ENCODE data around the gene SAMD3. TPM values are rescaled to one million over a fixed set of nuclear protein-coding genes. Genes with fewer than 3 reads are reported as not detected.

Gene SAMD3
- total RNA-seq, 2 donors from 2014 or later, result 1.4 to 1.5 TPM

DNA sequence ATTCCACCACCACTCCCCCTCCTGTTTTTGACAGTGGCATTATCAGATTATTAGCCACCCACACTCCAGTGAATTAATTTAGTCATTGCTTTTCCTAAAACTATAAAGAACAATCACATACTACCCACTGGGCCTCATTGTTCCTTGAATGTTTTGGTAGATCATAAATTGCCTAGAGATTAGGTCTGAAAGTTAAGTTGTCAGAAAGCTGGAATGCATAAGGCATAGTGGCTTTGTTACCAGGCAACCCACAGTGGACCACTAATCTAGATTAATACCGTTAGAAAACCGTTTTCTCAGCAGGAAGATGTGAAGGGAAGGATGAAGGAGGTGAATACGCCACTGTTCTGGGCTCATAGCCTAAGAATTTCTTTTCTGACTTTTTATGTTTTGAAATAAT, 75.6 kb downstream of the SAMD3 start:
- ATAC-seq (replicated peaks), result no peak
- Mint-ChIP-seq H3K27me3 (no peaks in the 10 kb centered on the region), H3K4me1 (no peaks in the 10 kb centered on the region), H3K36me3 (ENCODE audit: low read depth) (peaks cover 24% of the 10 kb centered on the region), H3K4me3 (no peak overlapping the region), H3K9me3 (no peaks in the 10 kb centered on the region), H3K27ac (no peak overlapping the region)

DNA sequence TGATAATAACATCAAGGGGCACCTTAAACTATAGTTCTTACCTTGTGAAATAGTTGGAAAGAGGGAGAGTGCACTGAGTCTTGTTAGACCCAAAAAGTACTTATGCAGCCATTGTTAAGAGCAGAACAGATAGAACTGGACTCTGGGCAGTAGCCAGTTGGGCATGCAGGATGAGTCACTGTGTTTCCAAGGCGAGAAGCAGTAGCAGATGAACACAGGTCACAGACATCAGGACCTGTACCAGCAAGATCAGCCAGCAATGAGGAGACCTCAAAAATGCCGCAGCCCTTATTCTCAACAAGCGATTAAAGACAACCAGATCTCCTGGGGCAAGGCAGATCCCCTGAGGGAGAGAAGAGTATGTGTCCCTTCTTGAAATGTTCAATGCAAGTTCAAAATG, 79.0 kb downstream of the SAMD3 start:
- no peak for ATAC-seq (replicated peaks)
- Mint-ChIP-seq H3K9me3 (no peaks in the 10 kb centered on the region), H3K27ac (no peak overlapping the region), H3K27me3 (no peaks in the 10 kb centered on the region), H3K36me3 (ENCODE audit: low read depth) (peaks cover 50% of the 10 kb centered on the region), H3K4me1 (peaks cover 9% of the 10 kb centered on the region), H3K4me3 (no peak overlapping the region)

DNA sequence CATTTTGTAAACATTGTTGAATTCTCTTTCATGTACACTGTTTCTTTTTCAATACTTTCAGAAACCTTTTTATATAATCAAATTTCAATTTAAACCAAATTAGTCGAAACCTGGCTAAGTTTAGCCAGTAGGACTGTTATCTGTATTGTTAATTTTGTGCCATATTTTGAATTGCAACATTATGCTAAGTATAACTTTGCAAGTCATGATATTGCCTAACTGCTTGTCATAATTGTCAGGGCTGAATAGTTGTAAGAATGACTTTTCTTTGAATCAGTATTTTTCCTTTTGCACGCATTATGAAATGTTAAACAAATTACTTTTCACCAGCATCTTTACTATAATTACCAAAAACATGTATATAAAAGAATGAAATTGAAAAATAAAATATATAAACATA, 82.7 kb downstream of the SAMD3 start:
- Mint-ChIP-seq H3K36me3 (ENCODE audit: low read depth) (peaks cover 59% of the 10 kb centered on the region), H3K9me3 (no peaks in the 10 kb centered on the region), H3K27me3 (no peaks in the 10 kb centered on the region), H3K4me3 (no peak overlapping the region), H3K4me1 (peaks cover 30% of the 10 kb centered on the region), H3K27ac (no peak overlapping the region)
- ATAC-seq (replicated peaks), result no peak

DNA sequence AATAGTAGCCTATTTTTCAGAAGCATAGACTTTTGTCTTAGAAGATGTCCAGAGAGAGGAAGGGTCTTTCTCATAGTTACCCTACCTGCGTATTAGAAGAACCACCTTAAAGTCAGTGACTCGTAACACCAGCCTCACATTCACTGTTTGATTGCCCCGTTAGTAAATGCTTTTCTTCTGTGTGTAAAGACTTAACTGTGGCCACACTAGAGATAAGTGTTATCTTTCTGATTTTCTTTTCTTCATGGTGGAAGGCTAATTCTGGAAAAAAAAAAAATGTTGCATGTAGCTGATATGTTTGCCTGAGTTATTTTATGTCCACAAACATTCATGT, 83.9 kb downstream of the SAMD3 start:
- peak; percentile 21 for ATAC-seq (replicated peaks)
- H3K4me3 Mint-ChIP-seq, result peak overlapping the region; percentile 64
- peak overlapping the region; percentile 37 for H3K27ac Mint-ChIP-seq
- no peaks in the 10 kb centered on the region for H3K9me3 Mint-ChIP-seq
- H3K36me3 Mint-ChIP-seq (ENCODE audit: low read depth), result peaks cover 52% of the 10 kb centered on the region
- H3K4me1 Mint-ChIP-seq, result peaks cover 35% of the 10 kb centered on the region
- no peaks in the 10 kb centered on the region for H3K27me3 Mint-ChIP-seq

DNA sequence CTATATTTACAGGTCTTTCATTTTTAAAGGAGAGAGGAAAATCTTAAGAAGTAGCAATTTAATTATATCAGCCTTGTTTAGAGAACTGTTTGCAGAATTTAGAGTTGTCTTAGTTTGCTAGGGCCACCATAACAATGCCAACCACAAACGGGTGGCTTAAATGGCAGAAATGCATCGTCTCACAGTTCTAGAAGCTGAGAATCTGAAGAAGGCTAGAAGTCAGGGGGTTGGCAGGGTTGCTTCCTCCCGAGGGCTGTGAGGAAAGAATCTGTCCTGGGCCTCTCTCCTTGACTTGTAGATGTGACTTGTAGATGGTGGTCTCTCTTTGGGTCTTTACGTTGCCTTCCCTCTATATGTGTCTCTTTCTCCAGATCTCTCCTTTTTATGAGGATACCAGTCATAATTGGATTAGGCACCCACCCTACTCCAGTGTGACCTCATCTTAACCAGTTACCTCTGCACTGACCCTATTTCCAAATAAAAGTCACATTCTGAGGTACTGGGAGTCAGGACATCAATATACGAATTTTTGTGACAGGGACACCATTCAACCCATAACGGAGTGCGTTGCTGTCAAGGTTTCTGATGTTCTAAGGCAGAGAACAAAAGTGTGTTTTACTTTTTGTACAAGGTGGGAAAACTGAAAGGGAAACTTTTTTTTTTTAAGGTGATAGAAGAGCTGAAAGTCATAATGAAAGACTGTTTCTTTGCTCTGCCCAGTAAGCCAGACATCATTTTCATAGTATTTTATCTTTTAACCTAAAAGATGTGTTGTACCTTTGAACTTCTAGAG, 84.4 kb downstream of the SAMD3 start:
- H3K4me1 Mint-ChIP-seq, result peaks cover 41% of the 10 kb centered on the region
- H3K27me3 Mint-ChIP-seq, result no peaks in the 10 kb centered on the region
- H3K4me3 Mint-ChIP-seq, result peak overlapping the region; percentile 64
- H3K9me3 Mint-ChIP-seq, result no peaks in the 10 kb centered on the region
- H3K27ac Mint-ChIP-seq, result peak overlapping the region; percentile 37
- ATAC-seq (replicated peaks), result peak; percentile 68
- H3K36me3 Mint-ChIP-seq (ENCODE audit: low read depth), result peaks cover 47% of the 10 kb centered on the region

DNA sequence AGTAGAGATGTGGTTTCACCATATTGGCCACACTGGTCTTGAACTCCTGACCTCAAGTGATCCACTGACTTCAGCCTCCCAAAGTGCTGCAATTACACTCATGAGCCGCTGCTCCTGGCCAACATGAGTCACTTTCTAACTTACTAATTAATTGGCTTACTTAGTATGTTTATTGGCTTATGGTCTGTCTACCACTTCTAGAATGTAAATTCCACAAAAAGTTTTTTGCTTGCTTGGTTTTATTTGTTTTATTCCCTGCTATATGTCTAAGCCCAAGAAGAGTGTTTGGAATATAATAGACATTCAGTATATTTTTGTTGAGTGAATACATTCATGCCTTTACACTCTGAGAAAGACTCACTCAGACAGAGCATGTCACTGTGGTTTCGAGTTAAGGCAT, 86.0 kb downstream of the SAMD3 start:
- H3K27me3 Mint-ChIP-seq, result no peaks in the 10 kb centered on the region
- ATAC-seq (replicated peaks), result no peak
- peaks cover 56% of the 10 kb centered on the region for H3K4me1 Mint-ChIP-seq
- peaks cover 34% of the 10 kb centered on the region for H3K36me3 Mint-ChIP-seq (ENCODE audit: low read depth)
- H3K4me3 Mint-ChIP-seq, result no peak overlapping the region
- peak overlapping the region; percentile 27 for H3K27ac Mint-ChIP-seq
- H3K9me3 Mint-ChIP-seq, result no peaks in the 10 kb centered on the region

DNA sequence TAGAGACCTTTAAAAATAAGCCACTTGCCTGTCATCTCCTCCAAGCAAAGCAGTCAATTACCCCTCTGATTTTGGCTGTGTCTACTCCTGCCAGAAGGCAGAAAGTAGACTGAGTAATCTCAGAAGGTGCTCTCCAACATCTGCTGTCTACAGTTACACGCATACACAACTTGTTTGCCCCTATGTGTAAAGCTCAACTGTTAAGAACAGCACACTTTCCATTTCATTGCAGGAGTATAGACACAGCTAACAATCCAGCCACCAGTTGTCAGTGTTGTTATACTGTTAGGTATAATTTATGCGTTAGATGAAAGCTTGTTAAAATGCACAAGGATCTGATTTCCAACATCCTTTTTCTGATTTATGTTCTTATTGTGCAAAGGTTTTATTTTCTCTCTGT, 88.2 kb downstream of the SAMD3 start:
- peak; percentile 32 for ATAC-seq (replicated peaks)
- Mint-ChIP-seq H3K36me3 (ENCODE audit: low read depth) (peaks cover 20% of the 10 kb centered on the region), H3K4me1 (peaks cover 71% of the 10 kb centered on the region), H3K27ac (no peak overlapping the region), H3K27me3 (no peaks in the 10 kb centered on the region), H3K9me3 (no peaks in the 10 kb centered on the region), H3K4me3 (peak overlapping the region; percentile 30)

DNA sequence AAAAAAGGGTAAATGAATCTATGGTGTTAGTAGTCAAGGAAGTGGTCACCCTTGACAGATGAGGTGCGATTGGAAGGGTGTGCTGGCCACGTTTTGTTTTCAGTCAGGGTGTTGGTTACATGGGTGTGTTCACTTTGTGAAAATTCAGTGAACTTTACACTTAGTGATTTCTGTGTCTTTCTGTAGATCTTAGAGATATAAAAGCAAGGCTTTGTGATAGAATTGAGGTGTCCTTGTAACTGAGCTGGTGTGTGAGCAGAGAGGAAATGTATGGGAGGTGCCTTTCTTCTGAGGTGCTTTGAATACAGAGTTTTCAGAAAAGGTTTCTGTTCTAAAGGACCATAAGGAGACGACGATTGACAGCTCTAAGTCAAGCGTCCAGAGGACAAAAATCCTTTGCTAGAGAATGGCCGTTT, 90.5 kb downstream of the SAMD3 start:
- Mint-ChIP-seq H3K27me3 (no peaks in the 10 kb centered on the region), H3K4me1 (peaks cover 64% of the 10 kb centered on the region), H3K9me3 (no peaks in the 10 kb centered on the region), H3K4me3 (peak overlapping the region; percentile 75), H3K36me3 (ENCODE audit: low read depth) (peaks cover 12% of the 10 kb centered on the region), H3K27ac (peak overlapping the region; percentile 84)
- peak; percentile 89 for ATAC-seq (replicated peaks)

DNA sequence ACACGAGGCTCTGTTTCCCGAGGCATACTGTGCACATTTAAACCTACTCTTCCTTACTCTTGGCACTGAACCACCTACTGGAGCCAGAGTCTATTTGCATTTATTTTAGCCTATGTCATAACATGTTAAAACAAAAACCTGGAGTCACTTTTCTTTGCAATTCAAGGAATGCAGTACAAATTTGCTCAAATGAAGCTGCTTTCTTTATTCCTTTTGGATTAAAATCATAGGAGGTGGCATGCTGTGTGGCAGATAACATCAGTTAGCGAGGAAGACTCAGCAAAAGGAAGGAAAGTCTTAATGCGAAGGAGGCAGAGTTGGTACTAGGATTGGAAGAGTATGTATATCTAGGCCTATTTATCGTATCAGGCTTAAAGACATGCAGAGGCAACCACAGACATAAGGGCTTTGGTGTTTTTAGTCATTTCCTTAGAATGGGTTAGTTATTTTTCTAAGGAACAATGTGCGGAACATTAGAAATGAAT, 92.9 kb downstream of the SAMD3 start:
- ATAC-seq (replicated peaks), result no peak
- Mint-ChIP-seq H3K36me3 (ENCODE audit: low read depth) (peaks cover 5% of the 10 kb centered on the region), H3K4me1 (peaks cover 62% of the 10 kb centered on the region), H3K27me3 (no peaks in the 10 kb centered on the region), H3K9me3 (no peaks in the 10 kb centered on the region), H3K4me3 (peak overlapping the region; percentile 39), H3K27ac (peak overlapping the region; percentile 55)

DNA sequence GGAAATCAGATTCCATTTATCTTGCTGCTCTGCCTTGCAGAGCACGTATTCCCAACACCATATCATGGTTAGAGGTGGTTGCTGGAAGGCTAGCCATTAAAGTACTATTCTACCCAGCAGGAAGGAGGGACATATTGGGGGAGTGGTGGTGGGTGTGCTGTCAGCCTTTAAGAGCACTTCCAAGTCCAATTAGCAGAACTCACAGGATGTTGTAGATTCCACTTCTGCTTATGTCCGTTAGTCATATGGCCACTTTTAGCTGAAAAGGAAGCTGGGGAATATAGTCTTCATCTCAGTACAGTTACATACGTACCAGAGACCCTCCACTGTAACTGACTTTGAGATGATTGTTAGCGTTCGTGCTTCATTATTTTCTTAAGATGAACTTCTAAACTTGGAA, 94.4 kb downstream of the SAMD3 start:
- H3K4me1 Mint-ChIP-seq, result peaks cover 51% of the 10 kb centered on the region
- no peak overlapping the region for H3K27ac Mint-ChIP-seq
- ATAC-seq (replicated peaks), result no peak
- H3K27me3 Mint-ChIP-seq, result no peaks in the 10 kb centered on the region
- H3K36me3 Mint-ChIP-seq (ENCODE audit: low read depth), result peaks cover 5% of the 10 kb centered on the region
- no peak overlapping the region for H3K4me3 Mint-ChIP-seq
- no peaks in the 10 kb centered on the region for H3K9me3 Mint-ChIP-seq

DNA sequence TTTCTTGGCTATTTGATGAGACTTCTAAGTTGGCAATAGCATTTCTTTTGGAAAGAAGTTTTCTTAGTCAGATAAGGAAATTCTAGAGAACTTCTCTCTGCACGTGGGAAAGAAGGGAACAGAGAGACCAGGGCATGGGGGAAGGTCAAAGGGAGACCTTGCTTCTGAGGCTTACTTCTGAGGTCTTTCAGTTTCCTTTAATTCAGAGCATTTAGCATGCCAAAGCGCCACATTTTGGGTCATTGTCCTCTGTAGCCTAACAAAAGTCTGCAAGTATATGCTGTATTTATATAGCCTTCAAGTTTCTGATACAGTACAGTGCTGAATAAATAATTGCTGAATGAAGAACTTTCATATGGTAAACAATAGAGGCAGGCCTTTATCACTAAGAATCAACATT, 95.6 kb downstream of the SAMD3 start:
- ATAC-seq (replicated peaks), result no peak
- Mint-ChIP-seq H3K27me3 (no peaks in the 10 kb centered on the region), H3K27ac (no peak overlapping the region), H3K36me3 (ENCODE audit: low read depth) (peaks cover 5% of the 10 kb centered on the region), H3K9me3 (no peaks in the 10 kb centered on the region), H3K4me1 (peaks cover 40% of the 10 kb centered on the region), H3K4me3 (no peak overlapping the region)

DNA sequence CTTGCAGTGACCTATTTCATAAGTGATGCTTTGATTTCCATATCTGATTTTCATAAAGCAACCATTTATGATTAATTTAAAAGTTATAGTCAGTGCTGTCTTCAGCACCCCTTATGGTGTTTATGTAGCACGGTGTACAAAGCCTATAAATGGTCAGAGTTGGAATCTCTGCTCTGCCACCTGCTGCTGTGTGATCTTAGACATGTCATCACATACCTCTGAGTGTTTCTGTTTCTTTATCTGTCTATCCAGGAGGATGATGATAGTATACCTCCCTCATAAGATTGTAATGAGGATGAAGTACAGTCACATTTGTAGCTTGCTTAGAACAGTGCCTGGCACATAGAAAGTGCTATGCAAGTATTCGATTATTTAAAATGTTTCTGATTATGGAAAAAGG, 100.5 kb downstream of the SAMD3 start:
- H3K4me3 Mint-ChIP-seq, result no peak overlapping the region
- H3K36me3 Mint-ChIP-seq (ENCODE audit: low read depth), result peaks cover 6% of the 10 kb centered on the region
- H3K9me3 Mint-ChIP-seq, result no peaks in the 10 kb centered on the region
- ATAC-seq (replicated peaks), result no peak
- H3K27me3 Mint-ChIP-seq, result no peaks in the 10 kb centered on the region
- no peak overlapping the region for H3K27ac Mint-ChIP-seq
- H3K4me1 Mint-ChIP-seq, result peaks cover 19% of the 10 kb centered on the region

DNA sequence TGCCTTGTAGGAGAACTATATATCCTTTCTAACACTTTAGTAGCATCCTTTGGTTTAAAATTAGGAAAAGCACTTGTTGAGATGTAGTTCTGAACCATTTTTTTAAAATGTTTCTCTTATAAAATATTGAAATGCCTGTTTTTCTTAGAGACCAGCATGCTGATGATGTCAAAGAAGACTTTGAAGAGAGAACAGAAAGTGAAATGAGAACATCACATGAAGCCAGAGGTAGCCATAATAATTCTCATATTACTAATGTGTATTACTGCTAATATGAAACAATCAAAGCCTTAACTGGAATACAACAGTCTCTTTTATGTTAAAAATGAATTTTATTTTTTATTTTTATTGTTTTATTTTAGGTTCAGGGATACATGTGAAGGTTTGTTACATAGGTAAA, 102.0 kb downstream of the SAMD3 start:
- peaks cover 10% of the 10 kb centered on the region for H3K36me3 Mint-ChIP-seq (ENCODE audit: low read depth)
- H3K27me3 Mint-ChIP-seq, result no peaks in the 10 kb centered on the region
- no peak overlapping the region for H3K4me3 Mint-ChIP-seq
- no peak overlapping the region for H3K27ac Mint-ChIP-seq
- no peaks in the 10 kb centered on the region for H3K9me3 Mint-ChIP-seq
- H3K4me1 Mint-ChIP-seq, result peaks cover 9% of the 10 kb centered on the region
- ATAC-seq (replicated peaks), result no peak

DNA sequence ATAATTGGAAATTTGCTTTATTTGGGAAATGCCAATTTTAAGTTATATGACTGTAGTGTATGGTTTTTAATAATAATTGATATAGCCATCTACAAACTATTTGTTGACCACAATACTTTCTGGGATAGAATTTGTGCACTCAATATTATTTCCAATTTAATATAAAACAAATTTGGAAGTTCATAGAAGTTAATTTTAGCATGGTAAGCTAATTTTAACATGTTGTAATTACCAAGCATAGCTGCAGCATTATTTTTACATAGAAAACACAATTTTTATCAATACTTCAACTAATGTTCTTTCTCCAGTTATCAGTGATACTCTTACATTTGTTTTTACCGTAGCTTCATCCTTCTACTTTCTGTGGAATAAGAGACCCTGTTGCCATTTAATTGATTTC, 103.5 kb downstream of the SAMD3 start:
- no peaks in the 10 kb centered on the region for H3K27me3 Mint-ChIP-seq
- H3K4me3 Mint-ChIP-seq, result no peak overlapping the region
- ATAC-seq (replicated peaks), result no peak
- peaks cover 19% of the 10 kb centered on the region for H3K36me3 Mint-ChIP-seq (ENCODE audit: low read depth)
- H3K4me1 Mint-ChIP-seq, result peaks cover 9% of the 10 kb centered on the region
- no peak overlapping the region for H3K27ac Mint-ChIP-seq
- no peaks in the 10 kb centered on the region for H3K9me3 Mint-ChIP-seq

DNA sequence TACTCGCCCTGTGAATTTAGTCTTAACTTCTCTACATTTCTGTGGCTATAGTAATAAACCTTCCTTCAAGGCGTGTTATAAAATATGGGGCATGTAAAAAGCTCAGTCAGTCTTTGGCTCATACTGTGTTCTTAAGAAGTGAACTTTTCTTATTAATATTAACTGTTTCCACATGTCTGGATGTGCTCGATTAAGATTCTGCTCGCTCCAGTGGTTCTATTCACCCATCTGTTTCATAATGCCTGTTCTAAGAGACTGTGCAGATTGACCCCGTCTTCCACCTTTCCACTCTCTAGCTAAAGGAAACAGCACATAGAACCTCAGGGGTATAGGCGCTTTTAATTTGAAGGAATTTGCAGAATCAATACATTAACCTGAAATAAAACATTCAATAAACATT, 104.5 kb downstream of the SAMD3 start:
- ATAC-seq (replicated peaks), result no peak
- no peak overlapping the region for H3K4me3 Mint-ChIP-seq
- no peaks in the 10 kb centered on the region for H3K27me3 Mint-ChIP-seq

More for the DNA sequence above, 104.5 kb downstream of the SAMD3 start:
- Mint-ChIP-seq H3K27ac (no peak overlapping the region), H3K9me3 (no peaks in the 10 kb centered on the region), H3K36me3 (ENCODE audit: low read depth) (peaks cover 19% of the 10 kb centered on the region), H3K4me1 (peaks cover 9% of the 10 kb centered on the region)

Measured in activated T-helper 17 cell treated with anti-CD3 and anti-CD28 coated beads, Interleukin-2, amount 50 U/mL, for 72 hours (primary cell).